ENCODE data around the gene ST6GALNAC3.
"Not testable (repeated sequence)": the region's sequence is repeated elsewhere in the genome, so short reads cannot be mapped to it uniquely, and the experiment has no call there.

ST6GALNAC3 gene

GRCh38 chr1:76238094-76238628, 163.6 kb downstream of the ST6GALNAC3 start:
- no peak for DNase-seq (ENCODE audit: low read depth in 1 of 2, low spot score in 1 of 2)

- DNase-seq (ENCODE audit: low read depth in 1 of 2, low spot score in 1 of 2), result no peak
Observed at GRCh38 chr1:76239470-76239918, 164.9 kb downstream of the ST6GALNAC3 start.

GRCh38 chr1:76240316-76240715, 165.8 kb downstream of the ST6GALNAC3 start:
- DNase-seq (ENCODE audit: low read depth in 1 of 2, low spot score in 1 of 2), result no peak

GRCh38 chr1:76242587-76242986, 168.0 kb downstream of the ST6GALNAC3 start:
- DNase-seq (ENCODE audit: low read depth in 1 of 2, low spot score in 1 of 2), result not testable (repeated sequence)

- no peak for DNase-seq (ENCODE audit: low read depth in 1 of 2, low spot score in 1 of 2)
Observed at GRCh38 chr1:76247261-76247852, 172.8 kb downstream of the ST6GALNAC3 start.

GRCh38 chr1:76250271-76250670, 175.7 kb downstream of the ST6GALNAC3 start:
- no peak for DNase-seq (ENCODE audit: low read depth in 1 of 2, low spot score in 1 of 2)

- no peak for DNase-seq (ENCODE audit: low read depth in 1 of 2, low spot score in 1 of 2)
Observed at GRCh38 chr1:76252431-76252830, 177.9 kb downstream of the ST6GALNAC3 start.

- peak in 1 of 2 donors; percentile 45 for DNase-seq (ENCODE audit: low read depth in 1 of 2, low spot score in 1 of 2)
Observed at GRCh38 chr1:76254104-76255030, 179.8 kb downstream of the ST6GALNAC3 start.

GRCh38 chr1:76256289-76257223, 182.0 kb downstream of the ST6GALNAC3 start:
- DNase-seq (ENCODE audit: low read depth in 1 of 2, low spot score in 1 of 2), result no peak

GRCh38 chr1:76257823-76258222, 183.3 kb downstream of the ST6GALNAC3 start:
- peak in 1 of 2 donors; percentile 24 for DNase-seq (ENCODE audit: low read depth in 1 of 2, low spot score in 1 of 2)

GRCh38 chr1:76259270-76259669, 184.7 kb downstream of the ST6GALNAC3 start:
- no peak for DNase-seq (ENCODE audit: low read depth in 1 of 2, low spot score in 1 of 2)

- DNase-seq (ENCODE audit: low read depth in 1 of 2, low spot score in 1 of 2), result no peak
Observed at GRCh38 chr1:76260279-76260678, 185.7 kb downstream of the ST6GALNAC3 start.

- no peak for DNase-seq (ENCODE audit: low read depth in 1 of 2, low spot score in 1 of 2)
Observed at GRCh38 chr1:76262601-76263000, 188.1 kb downstream of the ST6GALNAC3 start.

GRCh38 chr1:76264642-76265041, 190.1 kb downstream of the ST6GALNAC3 start:
- DNase-seq (ENCODE audit: low read depth in 1 of 2, low spot score in 1 of 2), result no peak

- no peak for DNase-seq (ENCODE audit: low read depth in 1 of 2, low spot score in 1 of 2)
Observed at GRCh38 chr1:76266762-76267161, 192.2 kb downstream of the ST6GALNAC3 start.

- no peak for DNase-seq (ENCODE audit: low read depth in 1 of 2, low spot score in 1 of 2)
Observed at GRCh38 chr1:76267631-76268030, 193.1 kb downstream of the ST6GALNAC3 start.

GRCh38 chr1:76268341-76268740, 193.8 kb downstream of the ST6GALNAC3 start:
- DNase-seq (ENCODE audit: low read depth in 1 of 2, low spot score in 1 of 2), result no peak

- no peak for DNase-seq (ENCODE audit: low read depth in 1 of 2, low spot score in 1 of 2)
Observed at GRCh38 chr1:76269155-76269554, 194.6 kb downstream of the ST6GALNAC3 start.

- no peak for DNase-seq (ENCODE audit: low read depth in 1 of 2, low spot score in 1 of 2)
Observed at GRCh38 chr1:76274302-76274701, 199.8 kb downstream of the ST6GALNAC3 start.

GRCh38 chr1:76274718-76275117, 200.2 kb downstream of the ST6GALNAC3 start:
- DNase-seq (ENCODE audit: low read depth in 1 of 2, low spot score in 1 of 2), result no peak

- DNase-seq (ENCODE audit: low read depth in 1 of 2, low spot score in 1 of 2), result no peak
Observed at GRCh38 chr1:76278711-76279100, 204.2 kb downstream of the ST6GALNAC3 start.

All from activated CD4-positive, alpha-beta T cell treated with anti-CD3 and anti-CD28 coated beads, Interleukin-2, amount 50 U/mL, for 24 hours (primary cell).